Amygdala (tissue), 56 donors: ENCODE results near the gene MACROD2.

Experiments
- DNase-seq, 56 donors: peaks; one replicate each; lab custom pipeline; 2025; lab: John Stamatoyannopoulos, UW

The MACROD2 gene

GRCh38 chr20:14826543-14827313 is 831.4 kb downstream of the MACROD2 start:
- DNase-seq, result no peak

GRCh38 chr20:14828459-14828858 is 833.1 kb downstream of the MACROD2 start:
- DNase-seq, result no peak

- no peak for DNase-seq
Measured at GRCh38 chr20:14829906-14830305, 834.6 kb downstream of the MACROD2 start.

- DNase-seq, result no peak
Measured at GRCh38 chr20:14830466-14830865, 835.1 kb downstream of the MACROD2 start.

GRCh38 chr20:14830899-14831298 is 835.6 kb downstream of the MACROD2 start:
- no peak for DNase-seq

- no peak for DNase-seq
Measured at GRCh38 chr20:14832630-14833029, 837.3 kb downstream of the MACROD2 start.

GRCh38 chr20:14838663-14839628 is 843.6 kb downstream of the MACROD2 start:
- no peak for DNase-seq

- no peak for DNase-seq
Measured at GRCh38 chr20:14845199-14846160, 850.2 kb downstream of the MACROD2 start.

GRCh38 chr20:14848806-14849205 is 853.5 kb downstream of the MACROD2 start:
- no peak for DNase-seq

- DNase-seq, result no peak
Measured at GRCh38 chr20:14853079-14853478, 857.8 kb downstream of the MACROD2 start.

- DNase-seq, result no peak
Measured at GRCh38 chr20:14855171-14855570, 859.9 kb downstream of the MACROD2 start.

- no peak for DNase-seq
Measured at GRCh38 chr20:14859627-14860026, 864.3 kb downstream of the MACROD2 start.

- DNase-seq, result no peak
Measured at GRCh38 chr20:14860410-14860814, 865.1 kb downstream of the MACROD2 start.

- DNase-seq, result no peak
Measured at GRCh38 chr20:14861028-14861699, 865.8 kb downstream of the MACROD2 start.

GRCh38 chr20:14865169-14865568 is 869.9 kb downstream of the MACROD2 start:
- DNase-seq, result no peak

GRCh38 chr20:14865731-14866130 is 870.4 kb downstream of the MACROD2 start:
- no peak for DNase-seq

- no peak for DNase-seq
Measured at GRCh38 chr20:14866841-14867514, 871.7 kb downstream of the MACROD2 start.

GRCh38 chr20:14877301-14878028 is 882.1 kb downstream of the MACROD2 start:
- DNase-seq, result no peak

- no peak for DNase-seq
Measured at GRCh38 chr20:14878676-14879019, 883.3 kb downstream of the MACROD2 start.
